ENCODE measurements around the gene NOS1AP. TPM values are rescaled to one million over a fixed set of nuclear protein-coding genes. Genes with fewer than 3 reads are reported as not detected.

The NOS1AP gene
- total RNA-seq, 1 experiment from 2014 or later: 9.9 TPM

GRCh38 chr1:162284206-162284955 lies 214.9 kb downstream of the NOS1AP start:
- H3K36me3 Mint-ChIP-seq (ENCODE audit: insufficient read depth, unreplicated experiment): no peaks in the 10 kb centered on the region
- H3K27ac Mint-ChIP-seq (ENCODE audit: unreplicated experiment): no peak overlapping the region
- CTCF ChIA-PET: interaction anchor here (0.6 to 1.5 kb wide), 2 partner anchors 214 to 235 kb away, joined by 3 to 4 read pairs; no protein-coding TSS in a partner anchor
- H3K4me1 Mint-ChIP-seq (ENCODE audit: low read depth, unreplicated experiment): peaks cover 25% of the 10 kb centered on the region
- H3K4me3 Mint-ChIP-seq (ENCODE audit: low read depth, unreplicated experiment): peak overlapping the region; percentile 2
- BruUV-seq (replicated peaks): no TSS peak
- H3K27me3 Mint-ChIP-seq (ENCODE audit: unreplicated experiment): no peaks in the 10 kb centered on the region
- TF ChIP-seq CTCF (IDR thresholded peaks at IDR 0.05; ENCODE audit: unreplicated experiment): no peak
- intact Hi-C loops (cut with micrococcal nuclease; ENCODE audit: unreplicated experiment): loop anchor here (2.0 kb wide), 1 partner anchor 108 kb away; no protein-coding TSS in a partner anchor
- DNase-seq: no peak
- no peaks in the 10 kb centered on the region for H3K9me3 Mint-ChIP-seq (ENCODE audit: low read depth, unreplicated experiment)

- Mint-ChIP-seq H3K36me3 (ENCODE audit: insufficient read depth, unreplicated experiment) (no peaks in the 10 kb centered on the region), H3K9me3 (ENCODE audit: low read depth, unreplicated experiment) (no peaks in the 10 kb centered on the region), H3K4me1 (ENCODE audit: low read depth, unreplicated experiment) (peaks cover 25% of the 10 kb centered on the region), H3K27me3 (ENCODE audit: unreplicated experiment) (no peaks in the 10 kb centered on the region), H3K27ac (ENCODE audit: unreplicated experiment) (no peak overlapping the region), H3K4me3 (ENCODE audit: low read depth, unreplicated experiment) (peak overlapping the region; percentile 2)
- CTCF ChIA-PET: interaction anchor here (0.6 to 1.5 kb wide), 2 partner anchors 214 to 236 kb away, joined by 3 to 4 read pairs; no protein-coding TSS in a partner anchor
- peak; percentile 84 for DNase-seq
- no TSS peak for BruUV-seq (replicated peaks)
- no peak for TF ChIP-seq CTCF (IDR thresholded peaks at IDR 0.05; ENCODE audit: unreplicated experiment)
- intact Hi-C loops (cut with micrococcal nuclease; ENCODE audit: unreplicated experiment): loop anchor here (2.0 to 5.0 kb wide), 2 partner anchors 62 to 108 kb away; no protein-coding TSS in a partner anchor
Observed at GRCh38 chr1:162285149-162285561, 215.7 kb downstream of the NOS1AP start.

GRCh38 chr1:162291000-162291399 lies 221.5 kb downstream of the NOS1AP start:
- TF ChIP-seq CTCF (IDR thresholded peaks at IDR 0.05; ENCODE audit: unreplicated experiment): no peak
- Mint-ChIP-seq H3K4me1 (ENCODE audit: low read depth, unreplicated experiment) (peaks cover 23% of the 10 kb centered on the region), H3K27ac (ENCODE audit: unreplicated experiment) (no peak overlapping the region), H3K27me3 (ENCODE audit: unreplicated experiment) (no peaks in the 10 kb centered on the region), H3K36me3 (ENCODE audit: insufficient read depth, unreplicated experiment) (no peaks in the 10 kb centered on the region), H3K9me3 (ENCODE audit: low read depth, unreplicated experiment) (no peaks in the 10 kb centered on the region), H3K4me3 (ENCODE audit: low read depth, unreplicated experiment) (no peak overlapping the region)
- DNase-seq: no peak
- intact Hi-C loops (cut with micrococcal nuclease; ENCODE audit: unreplicated experiment): no loop called here
- no TSS peak for BruUV-seq (replicated peaks)
- CTCF ChIA-PET: interaction anchor here (1.3 kb wide), 1 partner anchor 129 kb away, joined by 3 read pairs; no protein-coding TSS in a partner anchor

GRCh38 chr1:162292422-162292849 lies 222.9 kb downstream of the NOS1AP start:
- CTCF ChIA-PET: interaction anchor here (1.3 kb wide), 1 partner anchor 127 kb away, joined by 3 read pairs; no protein-coding TSS in a partner anchor
- H3K4me1 Mint-ChIP-seq (ENCODE audit: low read depth, unreplicated experiment): peaks cover 19% of the 10 kb centered on the region
- no peak for TF ChIP-seq CTCF (IDR thresholded peaks at IDR 0.05; ENCODE audit: unreplicated experiment)
- H3K36me3 Mint-ChIP-seq (ENCODE audit: insufficient read depth, unreplicated experiment): no peaks in the 10 kb centered on the region
- peak overlapping the region; percentile 78 for H3K27ac Mint-ChIP-seq (ENCODE audit: unreplicated experiment)
- intact Hi-C loops (cut with micrococcal nuclease; ENCODE audit: unreplicated experiment): no loop called here
- no peaks in the 10 kb centered on the region for H3K27me3 Mint-ChIP-seq (ENCODE audit: unreplicated experiment)
- no peak overlapping the region for H3K4me3 Mint-ChIP-seq (ENCODE audit: low read depth, unreplicated experiment)
- BruUV-seq (replicated peaks): no TSS peak
- DNase-seq: no peak
- H3K9me3 Mint-ChIP-seq (ENCODE audit: low read depth, unreplicated experiment): no peaks in the 10 kb centered on the region

Data from Calu3 (cell line).